GM18909 (cell line): ENCODE measurements around the gene PGM5.

ENCODE experiments used
- ATAC-seq: cut with Tn5 transposase; IDR thresholded peaks from one replicate; pipeline ENCODE4 v1.9.1; 2021; ENCODE audit warnings: mild to moderate bottlenecking; ENCODE audit not compliant: unreplicated experiment, poor library complexity

PGM5 gene

GRCh38 chr9:68492806-68493205 lies 136.4 kb downstream of the PGM5 start:
- no peak for ATAC-seq

- no peak for ATAC-seq
Measured at GRCh38 chr9:68493541-68493940, 137.1 kb downstream of the PGM5 start.

DNA sequence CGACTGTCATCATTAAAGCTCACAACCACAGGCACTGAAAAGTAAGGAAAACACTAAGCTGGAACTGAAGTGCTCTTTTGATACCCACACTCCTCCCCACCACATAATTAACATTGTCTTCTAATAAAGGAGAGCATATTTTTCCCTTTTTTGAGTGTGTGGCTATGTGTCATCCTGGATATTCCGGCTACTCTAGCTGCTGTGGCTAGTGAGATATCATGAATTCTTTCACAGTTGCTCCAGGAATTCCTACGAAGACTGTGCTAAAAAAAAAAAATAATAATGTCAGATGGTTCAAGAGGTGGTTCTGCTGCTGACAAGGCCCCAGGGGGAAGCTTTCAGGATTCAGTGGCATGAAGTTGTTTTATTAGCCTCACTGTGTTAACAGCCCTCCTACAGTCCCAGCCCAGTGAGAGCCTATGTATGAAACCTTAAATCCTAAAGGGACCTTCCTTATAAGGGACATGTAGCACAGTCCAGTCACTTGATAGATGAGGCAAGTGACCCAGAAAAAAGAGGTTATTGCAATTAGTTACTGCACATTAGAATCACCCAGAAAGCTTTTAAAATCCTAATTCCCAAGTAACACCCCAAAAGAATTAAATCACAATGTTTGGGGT lies 137.7 kb downstream of the PGM5 start:
- ATAC-seq: no peak

- ATAC-seq: no peak
Measured at GRCh38 chr9:68495247-68495646, 138.8 kb downstream of the PGM5 start.

- no peak for ATAC-seq
Measured at GRCh38 chr9:68496356-68496755, 139.9 kb downstream of the PGM5 start.

DNA sequence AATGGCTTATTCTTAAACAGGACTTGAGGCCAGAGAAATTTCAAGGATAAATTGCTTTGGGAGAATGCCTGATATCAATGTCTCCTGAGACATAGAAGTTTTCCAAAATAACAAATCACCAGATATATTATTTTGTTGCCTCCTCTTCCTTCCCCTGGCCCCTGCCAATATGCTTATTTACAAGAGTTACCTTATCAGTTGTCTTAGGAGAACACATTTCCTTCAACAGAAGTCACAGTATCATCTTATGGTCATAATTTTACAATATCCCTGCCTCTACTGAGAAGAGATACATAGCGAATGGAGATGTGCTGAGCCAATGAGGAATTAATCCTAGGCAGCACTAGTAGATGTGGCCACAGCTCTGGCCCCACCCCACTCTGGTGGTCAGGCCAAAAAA lies 141.2 kb downstream of the PGM5 start:
- no peak for ATAC-seq

- ATAC-seq: no peak
Measured at GRCh38 chr9:68498816-68499215, 142.4 kb downstream of the PGM5 start.

GRCh38 chr9:68500457-68501381 lies 144.3 kb downstream of the PGM5 start:
- no peak for ATAC-seq

DNA sequence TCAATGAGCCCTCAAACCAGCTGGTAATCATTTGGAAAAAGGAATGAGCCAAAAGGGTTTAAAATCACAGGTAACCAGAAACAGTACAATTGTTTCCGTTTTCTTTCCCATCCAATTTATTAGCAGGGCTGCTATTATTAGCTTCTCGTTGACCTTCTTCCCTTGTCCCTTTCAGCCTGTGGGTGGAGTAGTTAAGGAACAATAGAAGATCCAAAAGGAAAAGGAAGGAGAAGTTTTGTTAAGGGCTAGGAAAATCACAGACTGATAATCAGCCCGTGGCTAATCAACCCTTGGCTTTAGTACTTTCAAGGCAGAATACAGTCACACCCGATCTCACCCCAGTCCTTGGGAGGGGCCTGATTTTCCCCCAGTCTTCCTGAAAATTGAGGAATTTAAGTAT lies 145.9 kb downstream of the PGM5 start:
- ATAC-seq: no peak

- ATAC-seq: peak; percentile 66
Measured at GRCh38 chr9:68505681-68506409, 149.4 kb downstream of the PGM5 start.

GRCh38 chr9:68506551-68506950 lies 150.1 kb downstream of the PGM5 start:
- ATAC-seq: no peak

DNA sequence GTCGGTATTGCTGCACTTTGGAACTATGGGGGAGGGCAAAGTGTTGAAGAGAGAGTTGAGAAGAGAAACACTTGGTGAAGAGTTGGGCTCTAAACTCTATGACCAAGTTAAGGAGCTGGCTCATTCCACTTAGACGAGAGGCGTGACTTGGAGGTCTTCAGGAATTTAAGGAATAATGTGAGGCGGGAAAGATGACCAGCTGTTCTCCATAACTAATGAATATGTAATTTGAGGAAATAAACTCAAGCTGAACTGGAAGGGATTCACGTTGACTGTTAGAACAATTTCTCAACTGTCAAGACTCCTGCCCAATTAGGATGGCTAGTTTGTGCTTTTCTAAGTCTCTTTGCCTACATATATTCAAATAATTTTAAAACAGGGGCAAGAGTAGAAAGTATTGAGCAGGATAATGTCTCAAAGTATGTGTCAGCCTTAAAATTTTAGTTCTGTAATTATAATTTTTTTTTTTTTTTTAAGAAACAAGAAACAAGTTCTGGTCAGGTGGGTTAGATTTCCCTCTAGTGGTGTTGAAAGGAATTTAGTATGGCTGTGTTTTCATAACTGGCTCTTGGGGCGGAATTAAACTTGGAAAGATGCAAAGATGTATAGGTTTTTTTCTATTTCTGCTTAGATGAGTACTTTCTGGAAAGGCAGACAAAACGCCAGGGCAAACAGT lies 150.9 kb downstream of the PGM5 start:
- no peak for ATAC-seq

DNA sequence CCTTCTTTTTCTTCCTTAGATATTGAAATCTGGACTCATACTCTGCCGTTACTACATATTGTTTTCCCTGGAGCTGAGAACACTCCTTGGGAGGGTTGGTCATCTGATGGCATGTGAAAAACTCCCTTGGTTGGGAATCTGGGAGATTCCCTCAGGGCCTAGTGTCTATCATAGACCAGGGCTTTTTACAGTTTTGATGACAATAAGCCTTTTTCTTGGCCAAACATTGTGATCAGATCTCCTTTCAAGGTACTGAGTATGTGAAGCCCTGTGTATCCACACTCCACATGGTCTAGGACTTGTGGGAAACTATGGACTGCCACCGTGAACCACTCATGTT lies 151.4 kb downstream of the PGM5 start:
- no peak for ATAC-seq

DNA sequence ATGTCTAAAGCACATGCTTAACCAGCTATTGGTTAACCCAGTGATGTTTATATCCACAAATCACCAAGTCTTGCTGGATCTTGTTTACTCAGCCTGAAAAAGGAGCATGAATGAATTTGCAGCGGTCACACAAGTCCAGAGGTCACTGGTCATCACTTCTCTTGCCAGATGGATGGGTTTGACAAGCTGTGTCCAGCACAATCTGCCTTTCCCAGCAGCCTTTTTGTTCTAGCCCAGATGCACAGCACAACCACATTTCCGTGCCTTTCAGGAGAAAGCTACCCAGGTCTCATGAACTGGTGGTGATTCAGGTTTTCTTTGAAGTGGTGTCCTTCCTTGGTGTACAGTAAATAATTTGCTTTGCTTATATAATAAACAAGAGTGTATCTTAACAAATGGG lies 152.1 kb downstream of the PGM5 start:
- ATAC-seq: no peak

- no peak for ATAC-seq
Measured at GRCh38 chr9:68509689-68510088, 153.3 kb downstream of the PGM5 start.

GRCh38 chr9:68513385-68513784 lies 157.0 kb downstream of the PGM5 start:
- no peak for ATAC-seq

DNA sequence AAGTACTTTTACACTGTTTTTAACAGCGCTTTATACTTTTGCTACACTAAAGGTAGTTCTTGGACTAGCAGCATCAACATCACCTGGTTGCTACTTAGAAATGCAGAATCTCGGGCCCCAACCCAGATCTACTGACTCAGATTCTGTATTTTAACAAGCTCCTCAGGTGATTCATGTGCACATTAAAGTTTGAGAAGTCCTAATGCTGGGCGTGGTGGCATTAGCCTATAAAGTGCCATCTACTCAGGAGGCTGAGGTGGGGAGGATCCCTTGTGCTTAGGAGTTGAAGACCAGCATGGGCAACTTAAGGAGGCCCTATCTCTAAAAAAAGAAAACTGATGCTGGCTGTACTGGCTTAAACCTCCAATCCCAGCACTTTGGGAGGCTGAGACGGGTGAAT lies 157.6 kb downstream of the PGM5 start:
- ATAC-seq: no peak

GRCh38 chr9:68515326-68516017 lies 159.1 kb downstream of the PGM5 start:
- no peak for ATAC-seq

DNA sequence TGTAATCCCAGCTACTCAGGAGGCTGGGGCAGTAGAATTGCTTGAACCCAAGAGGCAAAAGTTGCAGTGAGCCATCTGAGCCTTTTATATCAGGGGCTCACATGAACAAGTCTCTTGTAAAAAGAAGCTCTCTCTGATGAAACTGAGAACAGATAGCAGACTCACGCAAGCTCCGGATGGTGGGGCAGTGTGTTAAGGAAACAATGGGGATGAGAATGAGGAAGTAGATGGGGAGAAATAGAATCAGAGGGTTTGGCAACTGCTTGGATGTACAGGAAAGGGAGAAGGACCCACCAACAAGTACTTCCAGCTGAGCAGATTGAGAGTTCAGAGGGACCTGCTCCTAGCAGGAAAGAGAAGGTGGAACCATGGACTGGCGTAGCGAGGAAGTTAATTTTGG lies 165.7 kb downstream of the PGM5 start:
- ATAC-seq: no peak

- no peak for ATAC-seq
Measured at GRCh38 chr9:68522954-68523353, 166.5 kb downstream of the PGM5 start.
